GM18498 (cell line): ENCODE data around the gene WTIP.

Source experiments
- ATAC-seq: cut with Tn5 transposase; IDR thresholded peaks from one replicate; pipeline ENCODE4 v1.9.1; 2021; ENCODE audit warnings: mild to moderate bottlenecking, moderate library complexity; ENCODE audit not compliant: unreplicated experiment

The WTIP gene

DNA sequence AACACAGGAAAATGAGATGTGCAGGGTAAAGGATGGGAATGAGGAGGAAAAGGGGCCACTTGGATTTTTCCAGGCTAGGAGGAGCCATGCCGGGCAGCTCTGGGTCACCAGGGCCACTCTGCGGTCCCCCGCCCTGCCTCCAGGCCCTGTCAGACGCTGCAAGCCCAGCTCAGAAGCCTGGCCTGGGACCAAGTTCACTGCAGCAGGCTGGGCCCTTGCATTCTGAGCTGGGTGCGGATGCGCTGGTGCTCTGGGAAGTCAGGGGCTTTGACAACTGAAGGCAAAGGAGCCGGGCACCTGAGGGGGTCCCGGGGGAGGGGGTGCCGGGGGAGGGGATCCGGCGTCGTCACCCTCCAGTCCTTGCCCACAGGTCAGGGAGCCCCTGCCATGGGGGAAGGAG, 77.5 kb downstream of the WTIP start:
- ATAC-seq: no peak

GRCh38 chr19:34560229-34560628, 78.7 kb downstream of the WTIP start:
- ATAC-seq: no peak
